Measurements from ENCODE around the gene LMO7.

- TF ChIP-seq CTCF (IDR thresholded peaks at IDR 0.05) (no peak), POLR2A (IDR thresholded peaks at IDR 0.05) (no peak)
Observed at GRCh38 chr13:75901501-75901900, 265.4 kb downstream of the LMO7 start.
